ENCODE data around the gene KIAA0586. TPM values are rescaled to one million over a fixed set of nuclear protein-coding genes. Genes with fewer than 3 reads are reported as not detected.
"Not testable (repeated sequence)": the region's sequence is repeated elsewhere in the genome, so short reads cannot be mapped to it uniquely, and the experiment has no call there.

The KIAA0586 gene
- total RNA-seq, 2 experiments from 2014 or later, result 30.3 to 34.9 TPM

DNA sequence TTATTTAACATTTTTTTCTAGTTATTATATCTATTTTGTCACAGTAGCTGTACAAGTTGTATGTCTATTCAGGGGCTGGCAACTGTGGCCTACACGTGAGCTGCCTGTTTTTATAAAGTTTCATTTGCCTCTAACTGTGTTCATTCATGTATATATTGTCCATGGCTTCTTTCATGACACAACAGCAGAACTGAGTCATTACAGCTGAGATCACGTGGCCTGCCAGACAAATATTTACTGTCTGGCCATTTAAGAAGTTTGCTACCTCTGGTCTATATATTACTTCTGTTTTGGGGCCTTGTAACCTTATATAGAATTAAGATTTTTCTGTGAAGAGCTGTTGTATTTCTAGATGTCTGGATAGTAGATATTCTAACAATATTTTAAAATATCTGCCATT is 37.9 kb downstream of the KIAA0586 start:
- Mint-ChIP-seq H3K4me3 (no peak overlapping the region), H3K9me3 (no peaks in the 10 kb centered on the region), H3K27me3 (no peaks in the 10 kb centered on the region), H3K4me1 (ENCODE audit: low read depth) (no peaks in the 10 kb centered on the region), H3K27ac (no peak overlapping the region), H3K36me3 (peaks cover 28% of the 10 kb centered on the region)
- intact Hi-C loops (cut with micrococcal nuclease), result no loop called here
- no peak for DNase-seq
- ChIA-PET POLR2A (no interaction called here), CTCF (interaction anchor here (0.6 kb wide), 1 partner anchor 17 kb away, joined by 3 read pairs; no protein-coding TSS in a partner anchor)

GRCh38 chr14:58466459-58466858 is 38.9 kb downstream of the KIAA0586 start:
- Mint-ChIP-seq H3K4me3 (no peak overlapping the region), H3K9me3 (no peaks in the 10 kb centered on the region), H3K4me1 (ENCODE audit: low read depth) (no peaks in the 10 kb centered on the region), H3K27ac (no peak overlapping the region), H3K27me3 (no peaks in the 10 kb centered on the region), H3K36me3 (peaks cover 27% of the 10 kb centered on the region)
- ChIA-PET CTCF (interaction anchor here (1.1 kb wide), 1 partner anchor 35 kb away, joined by 4 read pairs; no protein-coding TSS in a partner anchor), POLR2A (no interaction called here)
- DNase-seq, result no peak
- intact Hi-C loops (cut with micrococcal nuclease), result no loop called here

GRCh38 chr14:58467575-58467974 is 40.1 kb downstream of the KIAA0586 start:
- no peak for DNase-seq
- Mint-ChIP-seq H3K4me1 (ENCODE audit: low read depth) (no peaks in the 10 kb centered on the region), H3K9me3 (no peaks in the 10 kb centered on the region), H3K36me3 (peaks cover 28% of the 10 kb centered on the region), H3K27ac (no peak overlapping the region), H3K27me3 (no peaks in the 10 kb centered on the region), H3K4me3 (no peak overlapping the region)
- intact Hi-C loops (cut with micrococcal nuclease), result no loop called here
- CTCF ChIA-PET, result no interaction called here
- POLR2A ChIA-PET, result no interaction called here

DNA sequence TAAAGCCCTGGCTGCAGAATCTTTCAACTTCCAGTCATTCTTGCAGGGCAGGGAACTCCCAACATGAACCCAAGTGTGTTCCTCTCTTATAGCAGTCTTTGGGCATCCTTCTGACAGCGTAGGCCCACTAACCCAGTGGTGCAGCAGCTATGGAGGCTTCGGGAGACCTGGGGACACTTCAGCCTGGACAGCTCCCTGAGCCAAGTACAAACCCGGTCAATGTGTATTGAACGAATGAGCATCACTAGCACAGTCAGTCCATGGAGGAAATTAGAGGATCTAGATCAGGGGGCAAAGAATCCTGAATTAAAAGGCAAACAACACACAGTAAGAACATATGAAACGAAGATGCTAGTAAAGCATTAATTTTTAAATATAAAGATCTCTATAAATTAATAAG is 41.8 kb downstream of the KIAA0586 start:
- no peaks in the 10 kb centered on the region for H3K4me1 Mint-ChIP-seq (ENCODE audit: low read depth)
- peaks cover 25% of the 10 kb centered on the region for H3K36me3 Mint-ChIP-seq
- no peak overlapping the region for H3K4me3 Mint-ChIP-seq
- no peak for DNase-seq
- H3K27ac Mint-ChIP-seq, result no peak overlapping the region
- ChIA-PET CTCF (no interaction called here), POLR2A (no interaction called here)
- no peaks in the 10 kb centered on the region for H3K9me3 Mint-ChIP-seq
- H3K27me3 Mint-ChIP-seq, result no peaks in the 10 kb centered on the region
- intact Hi-C loops (cut with micrococcal nuclease), result no loop called here

DNA sequence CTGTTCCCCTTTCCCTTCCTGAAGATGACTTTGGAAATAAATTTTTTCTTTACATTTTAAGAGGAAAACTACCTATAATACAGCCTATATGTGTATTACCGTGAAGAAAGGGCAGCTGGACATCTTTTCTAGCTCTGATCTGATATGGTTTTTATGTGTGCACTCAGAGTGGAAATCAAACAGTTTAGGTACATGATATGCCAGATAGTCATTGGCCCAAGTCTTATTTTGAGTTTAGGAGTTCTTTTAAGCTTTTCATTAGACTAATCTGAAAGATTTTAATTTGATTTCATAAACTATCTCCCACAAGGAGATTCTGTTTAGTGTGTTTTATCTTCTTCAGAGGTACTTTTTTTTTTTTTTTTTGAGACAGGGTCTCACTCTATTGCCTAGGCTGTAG is 48.8 kb downstream of the KIAA0586 start:
- no peak for DNase-seq
- Mint-ChIP-seq H3K4me1 (ENCODE audit: low read depth) (no peaks in the 10 kb centered on the region), H3K9me3 (no peaks in the 10 kb centered on the region), H3K27me3 (no peaks in the 10 kb centered on the region), H3K4me3 (no peak overlapping the region), H3K27ac (no peak overlapping the region), H3K36me3 (peaks cover 17% of the 10 kb centered on the region)
- ChIA-PET CTCF (interaction anchor here (1.7 kb wide), 1 partner anchor 25 kb away, joined by 5 read pairs; no protein-coding TSS in a partner anchor), POLR2A (no interaction called here)
- intact Hi-C loops (cut with micrococcal nuclease), result no loop called here

GRCh38 chr14:58477653-58478052 is 50.1 kb downstream of the KIAA0586 start:
- DNase-seq, result no peak
- ChIA-PET POLR2A (no interaction called here), CTCF (interaction anchor here (1.7 kb wide), 1 partner anchor 24 kb away, joined by 5 read pairs; no protein-coding TSS in a partner anchor)
- no peaks in the 10 kb centered on the region for H3K27me3 Mint-ChIP-seq
- H3K4me1 Mint-ChIP-seq (ENCODE audit: low read depth), result no peaks in the 10 kb centered on the region
- H3K36me3 Mint-ChIP-seq, result peaks cover 12% of the 10 kb centered on the region
- H3K27ac Mint-ChIP-seq, result no peak overlapping the region
- no peaks in the 10 kb centered on the region for H3K9me3 Mint-ChIP-seq
- intact Hi-C loops (cut with micrococcal nuclease), result no loop called here
- no peak overlapping the region for H3K4me3 Mint-ChIP-seq

GRCh38 chr14:58478329-58478728 is 50.8 kb downstream of the KIAA0586 start:
- H3K27ac Mint-ChIP-seq; CTCF ChIA-PET; POLR2A ChIA-PET; H3K27me3 Mint-ChIP-seq; H3K9me3 Mint-ChIP-seq; H3K4me3 Mint-ChIP-seq; intact Hi-C loops (cut with micrococcal nuclease); H3K4me1 Mint-ChIP-seq (ENCODE audit: low read depth); DNase-seq: not testable (repeated sequence)
- H3K36me3 Mint-ChIP-seq, result peaks cover 12% of the 10 kb centered on the region

- Mint-ChIP-seq H3K4me1 (ENCODE audit: low read depth) (no peaks in the 10 kb centered on the region), H3K27me3 (no peaks in the 10 kb centered on the region), H3K4me3 (no peak overlapping the region), H3K9me3 (no peaks in the 10 kb centered on the region), H3K27ac (no peak overlapping the region), H3K36me3 (peaks cover 13% of the 10 kb centered on the region)
- intact Hi-C loops (cut with micrococcal nuclease), result no loop called here
- DNase-seq, result no peak
- ChIA-PET CTCF (no interaction called here), POLR2A (no interaction called here)
Observed at GRCh38 chr14:58479975-58480374, 52.5 kb downstream of the KIAA0586 start.

GRCh38 chr14:58484176-58484575 is 56.7 kb downstream of the KIAA0586 start:
- no peak overlapping the region for H3K27ac Mint-ChIP-seq
- ChIA-PET POLR2A (no interaction called here), CTCF (no interaction called here)
- peaks cover 14% of the 10 kb centered on the region for H3K36me3 Mint-ChIP-seq
- intact Hi-C loops (cut with micrococcal nuclease), result no loop called here
- no peak overlapping the region for H3K4me3 Mint-ChIP-seq
- H3K27me3 Mint-ChIP-seq, result no peaks in the 10 kb centered on the region
- no peak for DNase-seq
- H3K4me1 Mint-ChIP-seq (ENCODE audit: low read depth), result peaks cover 5% of the 10 kb centered on the region
- H3K9me3 Mint-ChIP-seq, result peaks cover 3% of the 10 kb centered on the region

DNA sequence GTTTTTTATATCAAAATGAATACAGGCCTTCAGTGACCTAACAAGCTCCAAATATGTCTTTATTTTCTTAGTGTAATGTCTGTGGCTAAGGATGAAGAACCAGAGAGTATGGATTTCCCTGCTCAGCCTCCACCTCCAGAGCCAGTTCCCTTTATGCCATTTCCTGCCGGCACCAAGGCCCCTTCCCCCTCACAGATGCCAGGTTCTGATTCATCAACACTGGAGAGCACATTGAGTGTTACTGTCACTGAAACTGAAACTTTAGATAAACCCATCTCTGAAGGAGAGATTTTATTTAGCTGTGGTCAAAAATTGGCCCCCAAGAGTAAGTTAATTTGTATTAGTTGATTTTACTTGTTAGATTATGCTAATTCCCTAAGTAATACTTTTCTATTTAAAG is 61.0 kb downstream of the KIAA0586 start:
- Mint-ChIP-seq H3K9me3 (peaks cover 3% of the 10 kb centered on the region), H3K27me3 (no peaks in the 10 kb centered on the region), H3K4me3 (no peak overlapping the region), H3K27ac (no peak overlapping the region), H3K36me3 (peaks cover 18% of the 10 kb centered on the region), H3K4me1 (ENCODE audit: low read depth) (peaks cover 7% of the 10 kb centered on the region)
- DNase-seq, result peak; percentile 38
- intact Hi-C loops (cut with micrococcal nuclease), result no loop called here
- POLR2A ChIA-PET, result no interaction called here
- CTCF ChIA-PET, result interaction anchor here (6.4 kb wide), 1 partner anchor 13 kb away, joined by 34 read pairs; no protein-coding TSS in a partner anchor

GRCh38 chr14:58491593-58491992 is 64.1 kb downstream of the KIAA0586 start:
- Mint-ChIP-seq H3K36me3 (peaks cover 8% of the 10 kb centered on the region), H3K27ac (no peak overlapping the region), H3K4me3 (no peak overlapping the region), H3K4me1 (ENCODE audit: low read depth) (peaks cover 7% of the 10 kb centered on the region), H3K27me3 (no peaks in the 10 kb centered on the region), H3K9me3 (no peaks in the 10 kb centered on the region)
- intact Hi-C loops (cut with micrococcal nuclease), result no loop called here
- ChIA-PET POLR2A (no interaction called here), CTCF (interaction anchor here (6.4 kb wide), 1 partner anchor 10 kb away, joined by 34 read pairs; no protein-coding TSS in a partner anchor)
- no peak for DNase-seq

GRCh38 chr14:58492044-58492443 is 64.5 kb downstream of the KIAA0586 start:
- peaks cover 8% of the 10 kb centered on the region for H3K36me3 Mint-ChIP-seq
- H3K4me3 Mint-ChIP-seq, result no peak overlapping the region
- H3K9me3 Mint-ChIP-seq, result no peaks in the 10 kb centered on the region
- intact Hi-C loops (cut with micrococcal nuclease), result no loop called here
- CTCF ChIA-PET, result interaction anchor here (6.4 kb wide), 1 partner anchor 10 kb away, joined by 34 read pairs; no protein-coding TSS in a partner anchor
- POLR2A ChIA-PET, result no interaction called here
- peaks cover 7% of the 10 kb centered on the region for H3K4me1 Mint-ChIP-seq (ENCODE audit: low read depth)
- DNase-seq, result no peak
- no peak overlapping the region for H3K27ac Mint-ChIP-seq
- no peaks in the 10 kb centered on the region for H3K27me3 Mint-ChIP-seq

GRCh38 chr14:58501214-58501816 is 73.8 kb downstream of the KIAA0586 start:
- no peak overlapping the region for H3K27ac Mint-ChIP-seq
- no peak overlapping the region for H3K4me3 Mint-ChIP-seq
- intact Hi-C loops (cut with micrococcal nuclease), result loop anchor here (1.0 to 5.0 kb wide), 5 partner anchors 73 to 621 kb away; partner anchors contain the start of gene DACT1
- no peaks in the 10 kb centered on the region for H3K27me3 Mint-ChIP-seq
- no peaks in the 10 kb centered on the region for H3K4me1 Mint-ChIP-seq (ENCODE audit: low read depth)
- no peak for DNase-seq
- ChIA-PET POLR2A (no interaction called here), CTCF (interaction anchor here (0.5 to 2.9 kb wide), 38 partner anchors 10 to 1076 kb away, joined by 3 to 34 read pairs (median 4); partner anchors contain the start of genes CCDC175 and DACT1)
- H3K9me3 Mint-ChIP-seq, result no peaks in the 10 kb centered on the region
- peaks cover 11% of the 10 kb centered on the region for H3K36me3 Mint-ChIP-seq

Data from activated CD4-positive, alpha-beta memory T cell treated with anti-CD3 and anti-CD28 coated beads for 36 hours (primary cell).